OCI-LY3 (cell line): ENCODE data around the gene CRB2.

ENCODE experiments used
- CTCF ChIP-seq: fragments of 200-600, 300-600 bp; sonication (generic); IDR thresholded peaks from 2 replicates; pipeline ENCODE4 v1.5.1; 2014; ENCODE audit warnings: antibody characterized with exemption, low read length, low read depth
- EZH2phosphoT487 ChIP-seq: fragments of 200-600 bp; shearing (Covaris generic); IDR thresholded peaks from 2 replicates; pipeline ENCODE4 v1.6.1; 2018; ENCODE audit warnings: antibody characterized with exemption, mixed run types, low read depth

GRCh38 chr9:123371805-123372590 lies 16.0 kb downstream of the CRB2 start:
- TF ChIP-seq CTCF: no peak
- no peak for TF ChIP-seq EZH2phosphoT487
